Vagina (tissue), 2 donors: ENCODE data around the gene DNAJC5.

Experiments used
- CTCF ChIP-seq, 3 experiments: fragments of 450-650 bp in 2 of 3; fragments of 200-600 bp in 1 of 3; sonication (generic) in 1 of 3; IDR thresholded peaks; one replicate each; pipeline ENCODE4 v1.5.1; 2017 to 2019; ENCODE audit warnings: antibody characterized with exemption in 3 of 3, mild to moderate bottlenecking in 2 of 3, moderate library complexity in 2 of 3
- POLR2A ChIP-seq, 2 donors: fragments of 450-650 bp; IDR thresholded peaks; one replicate each; pipeline ENCODE4 v1.6.1; 2017; ENCODE audit warnings: antibody characterized with exemption in 2 of 2, mild to moderate bottlenecking in 2 of 2, moderate library complexity in 2 of 2

GRCh38 chr20:63895952-63896263, 982 bp downstream of the DNAJC5 start:
- no peak for TF ChIP-seq CTCF (IDR thresholded peaks at IDR 0.05)
- no peak for TF ChIP-seq POLR2A (IDR thresholded peaks at IDR 0.05)
